Adrenal gland (tissue), 12 donors: Measurements from ENCODE around the gene CHST11. TPM values are rescaled to one million over a fixed set of nuclear protein-coding genes. Genes with fewer than 3 reads are reported as not detected.

Experiments
- DNase-seq, 7 donors: peaks; one replicate each; pipeline ENCODE4 v3.0.0-alpha.2; 2019 to 2020
- H3K27ac ChIP-seq, 5 donors: fragments of 200-600 bp; sonication (generic) in 4 of 5; 1 replicate in 3 of 5; 2 replicates in 2 of 5; pipeline versions ENCODE4 v1.5.1 to v1.8.0; 2016 to 2020; ENCODE audit warnings: mild to moderate bottlenecking in 1 of 5
- H3K27me3 ChIP-seq: fragments of 200-600 bp; 2 replicates; pipeline ENCODE4 v1.8.0; 2021
- H3K36me3 ChIP-seq, 2 donors: fragments of 200-600 bp; replicated peaks in 1 of 2; 1 replicate in 1 of 2; 2 replicates in 1 of 2; pipeline versions ENCODE4 v1.5.1 to v1.8.0; 2018 to 2022
- H3K4me1 ChIP-seq, 2 donors: fragments of 200-600 bp; replicated peaks in 1 of 2; 1 replicate in 1 of 2; 2 replicates in 1 of 2; pipeline versions ENCODE4 v1.5.1 to v1.8.0; 2018 to 2021
- H3K4me3 ChIP-seq, 4 donors: fragments of 200-600 bp; sonication (generic) in 3 of 4; one replicate each; pipeline ENCODE4 v1.5.1; 2016 to 2018
- H3K9me3 ChIP-seq, 3 donors: fragments of 200-600 bp; sonication (generic) in 1 of 3; replicated peaks in 1 of 3; 1 replicate in 2 of 3; 2 replicates in 1 of 3; pipeline versions ENCODE4 v1.5.1 to v1.8.0; 2016 to 2021
- POLR2A ChIP-seq, 2 donors: fragments of 450-650 bp; IDR thresholded peaks; one replicate each; pipeline ENCODE4 v1.6.1; 2017; ENCODE audit warnings: antibody characterized with exemption in 2 of 2, mild to moderate bottlenecking in 2 of 2, moderate library complexity in 1 of 2
- WGBS, 4 donors: extraction: QIAGEN DNeasy Blood & Tissue Kit in 2 of 4; methylation state at CpG; one replicate each; pipeline versions ENCODE4 v1.1.5 to v1.1.7; 2013 to 2017; 5-methylcytosine and 5-hydroxymethylcytosine counted together
- intact Hi-C, 2 donors: fragments of 100-400 bp; cut with DNase I; formaldehyde crosslinking; loops; one replicate each; pipeline versions ENCODE4 v1.14.1 to v1.15.0; 2022 to 2023
- polyA plus RNA-seq, 3 donors: library from polyadenylated mRNA; stranded (reverse); fragments of 200-250 nt in 2 of 3; fragments of 350-450 nt in 1 of 3; fragmentation: Illumina TruSeq in 1 of 3; extraction: RNeasy Lipid Tissue Mini Kit (QIAGEN cat#74804) in 1 of 3; gene quantifications; one replicate each; pipeline ENCODE4 v1.2.3, GENCODE V29; 2013 to 2014
- total RNA-seq, 9 donors: library from RNA; depleted of rRNA in 4 of 9; stranded (reverse); fragments of >200 nt in 4 of 9; fragments of 120-200 nt in 1 of 9; fragmentation: NEBNext Ultra II Directional in 1 of 9; extraction: Animal tissue kit (Norgen Biotek cat#: 25700) in 1 of 9; gene quantifications; one replicate each; pipeline versions ENCODE4 v1.1.0 to v1.2.4, GENCODE V29; 2013 to 2023
- TF ChIP-seq, protein P1 (sequence below), 6 experiments: fragments of 450-650 bp in 4 of 6; fragments of 200-600 bp in 2 of 6; sonication (generic) in 1 of 6; IDR thresholded peaks; 1 replicate in 5 of 6; 2 replicates in 1 of 6; pipeline versions ENCODE4 v1.5.1 to v1.8.0; 2016 to 2021; ENCODE audit warnings: antibody characterized with exemption in 6 of 6, mild to moderate bottlenecking in 2 of 6, moderate library complexity in 1 of 6
- donor health status: healthy with polysubstance abuse.
- donor health status: Bipolar disorder and iron deficiency.
- donor health status: DM: yes; HTN: yes; CAD: no.
- donor health status: DM: no; HTN: no; CAD: no.
- donor health status: DM: no; HTN: no; CAD: no.
- donor health status: DM: yes; HTN: yes; CAD: no.

Gene CHST11
- total and polyA plus RNA-seq, 12 donors: 6.2 to 95.1 (median 29.8) TPM

GRCh38 chr12:104643093-104643818 lies 186.5 kb downstream of the CHST11 start:
- Histone ChIP-seq H3K4me1 (no peaks in the 10 kb centered on the region), H3K27me3 (no peaks in the 10 kb centered on the region), H3K36me3 (no peaks in the 10 kb centered on the region), H3K9me3 (no peaks in the 10 kb centered on the region), H3K4me3 (no peak overlapping the region), H3K27ac (peak overlapping the region in 2 of 5 donors; percentile 21 to 49)
- WGBS, 4 donors: 80 to 88% (median 87%) methylated on average over 8 of the region's 8 CpGs
- DNase-seq: no peak
- TF ChIP-seq, protein P1, sequence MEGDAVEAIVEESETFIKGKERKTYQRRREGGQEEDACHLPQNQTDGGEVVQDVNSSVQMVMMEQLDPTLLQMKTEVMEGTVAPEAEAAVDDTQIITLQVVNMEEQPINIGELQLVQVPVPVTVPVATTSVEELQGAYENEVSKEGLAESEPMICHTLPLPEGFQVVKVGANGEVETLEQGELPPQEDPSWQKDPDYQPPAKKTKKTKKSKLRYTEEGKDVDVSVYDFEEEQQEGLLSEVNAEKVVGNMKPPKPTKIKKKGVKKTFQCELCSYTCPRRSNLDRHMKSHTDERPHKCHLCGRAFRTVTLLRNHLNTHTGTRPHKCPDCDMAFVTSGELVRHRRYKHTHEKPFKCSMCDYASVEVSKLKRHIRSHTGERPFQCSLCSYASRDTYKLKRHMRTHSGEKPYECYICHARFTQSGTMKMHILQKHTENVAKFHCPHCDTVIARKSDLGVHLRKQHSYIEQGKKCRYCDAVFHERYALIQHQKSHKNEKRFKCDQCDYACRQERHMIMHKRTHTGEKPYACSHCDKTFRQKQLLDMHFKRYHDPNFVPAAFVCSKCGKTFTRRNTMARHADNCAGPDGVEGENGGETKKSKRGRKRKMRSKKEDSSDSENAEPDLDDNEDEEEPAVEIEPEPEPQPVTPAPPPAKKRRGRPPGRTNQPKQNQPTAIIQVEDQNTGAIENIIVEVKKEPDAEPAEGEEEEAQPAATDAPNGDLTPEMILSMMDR (IDR thresholded peaks at IDR 0.05): no peak
- no peak for TF ChIP-seq POLR2A (IDR thresholded peaks at IDR 0.05)
- intact Hi-C loops: no loop called here

DNA sequence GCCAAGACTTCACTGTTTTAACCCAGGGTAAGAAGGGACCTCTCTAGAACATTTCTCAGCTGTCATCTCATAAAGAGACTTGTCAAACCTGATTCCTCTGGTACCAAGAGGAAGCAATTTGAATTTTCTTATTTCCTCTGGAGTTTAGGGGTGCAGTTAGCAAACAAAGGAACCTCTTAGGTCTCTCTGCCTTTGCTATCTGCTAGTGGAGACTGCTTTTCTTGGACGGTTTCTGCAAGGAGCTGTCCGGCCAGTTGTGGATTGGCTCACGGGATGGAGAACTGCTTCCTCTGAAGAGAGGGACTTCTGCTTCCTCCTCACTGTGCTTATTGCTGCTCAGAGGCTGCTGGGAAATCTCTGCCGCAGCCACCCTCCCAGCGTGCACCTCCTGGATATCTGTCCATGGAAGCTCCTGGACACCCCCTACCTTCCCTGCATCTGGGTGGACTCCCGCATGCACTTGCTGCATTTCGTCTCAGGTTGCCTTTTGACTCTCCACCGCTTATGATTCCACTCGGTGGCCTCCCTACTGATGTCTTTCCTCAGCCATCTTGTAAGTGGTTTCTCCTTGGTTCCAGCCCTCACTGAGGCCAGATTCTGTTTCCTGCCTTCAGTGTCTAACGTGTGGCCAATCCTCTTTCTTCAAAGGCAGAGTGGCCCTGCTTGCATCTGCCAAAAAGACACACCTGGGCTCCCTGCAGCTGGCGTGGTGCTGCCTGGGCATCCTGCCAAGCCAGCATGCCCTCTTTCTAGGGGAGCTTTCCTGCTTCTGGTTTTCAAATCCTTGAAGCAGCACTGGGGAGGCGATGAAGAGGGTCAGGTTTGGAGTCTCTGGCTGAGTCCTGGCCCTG lies 187.3 kb downstream of the CHST11 start:
- H3K36me3 ChIP-seq: no peaks in the 10 kb centered on the region
- H3K27me3 ChIP-seq: no peaks in the 10 kb centered on the region
- peak in 3 of 7 donors; percentile 23 to 46 (median 30) for DNase-seq
- H3K9me3 ChIP-seq: no peaks in the 10 kb centered on the region
- no peaks in the 10 kb centered on the region for H3K4me1 ChIP-seq
- H3K4me3 ChIP-seq: no peak overlapping the region
- intact Hi-C loops: no loop called here
- WGBS, 4 donors: 77 to 85% (median 80%) methylated on average over 9 to 12 of the region's 12 CpGs
- TF ChIP-seq POLR2A (IDR thresholded peaks at IDR 0.05): no peak
- TF ChIP-seq, protein P1 (IDR thresholded peaks at IDR 0.05): no peak
- peak overlapping the region in 2 of 5 donors; percentile 25 to 49 for H3K27ac ChIP-seq

DNA sequence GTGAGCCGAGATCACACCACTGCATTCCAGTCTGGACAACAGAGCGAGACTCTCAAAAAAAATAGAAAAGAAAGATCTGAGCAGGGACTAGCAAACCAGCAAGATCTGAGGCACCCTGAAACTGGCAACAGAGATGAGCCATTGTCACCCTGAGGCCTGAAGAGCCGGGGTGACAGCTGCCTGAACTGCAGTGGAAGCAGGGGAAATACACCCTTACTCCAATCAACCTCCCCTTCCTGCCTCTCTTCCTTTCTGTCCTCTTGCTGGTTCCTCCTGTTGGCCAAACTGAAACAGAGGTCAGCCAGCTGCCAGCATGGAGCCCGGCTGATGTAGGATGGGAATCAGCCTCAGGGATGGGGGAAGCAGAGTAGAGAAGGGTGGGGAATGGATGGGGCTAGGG lies 192.0 kb downstream of the CHST11 start:
- WGBS, 4 donors: 81 to 88% (median 82%) methylated on average over 4 of the region's 4 CpGs
- H3K4me1 ChIP-seq: peaks cover 0 to 12% of the 10 kb centered on the region in 2 donors
- DNase-seq: no peak
- H3K27ac ChIP-seq: no peak overlapping the region
- TF ChIP-seq, protein P1 (IDR thresholded peaks at IDR 0.05): no peak
- no peak for TF ChIP-seq POLR2A (IDR thresholded peaks at IDR 0.05)
- intact Hi-C loops: no loop called here
- no peaks in the 10 kb centered on the region for H3K36me3 ChIP-seq
- no peaks in the 10 kb centered on the region for H3K27me3 ChIP-seq
- no peak overlapping the region for H3K4me3 ChIP-seq
- no peaks in the 10 kb centered on the region for H3K9me3 ChIP-seq

DNA sequence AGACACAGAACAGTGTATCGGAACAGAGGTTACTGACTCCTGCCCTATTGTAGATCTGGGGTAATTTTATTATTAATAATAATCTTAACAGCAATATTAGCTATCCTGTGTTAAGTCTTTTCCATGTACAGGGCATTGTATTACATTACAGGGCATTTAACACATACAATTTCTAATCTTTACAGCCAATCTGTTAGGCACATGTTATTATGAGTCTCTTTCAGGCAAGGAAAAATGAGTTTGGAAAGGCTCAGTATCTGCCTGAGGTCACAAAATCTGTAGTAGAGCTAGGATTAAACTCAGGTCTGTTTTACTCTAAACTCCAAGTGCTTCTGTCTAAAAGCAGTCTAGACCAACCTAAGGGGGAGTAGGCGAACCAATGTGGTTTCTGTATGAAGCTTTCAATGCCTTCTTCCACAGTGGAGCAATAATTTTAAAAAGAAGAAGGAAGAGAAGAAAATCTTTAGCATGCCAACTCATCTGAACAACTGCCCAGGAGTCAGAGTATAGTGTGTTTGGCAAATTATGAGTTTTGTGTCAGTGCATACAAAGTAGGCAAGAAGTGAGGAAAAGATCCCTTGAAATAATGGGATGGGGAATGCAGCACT lies 192.6 kb downstream of the CHST11 start:
- WGBS, 4 donors: 86 to 91% (median 88%) methylated on average over 2 of the region's 2 CpGs
- no peak for DNase-seq
- Histone ChIP-seq H3K4me3 (no peak overlapping the region), H3K4me1 (peaks cover 0 to 12% of the 10 kb centered on the region in 2 donors), H3K36me3 (no peaks in the 10 kb centered on the region), H3K27me3 (no peaks in the 10 kb centered on the region), H3K9me3 (no peaks in the 10 kb centered on the region), H3K27ac (no peak overlapping the region)
- intact Hi-C loops: no loop called here
- TF ChIP-seq, protein P1 (IDR thresholded peaks at IDR 0.05): no peak
- no peak for TF ChIP-seq POLR2A (IDR thresholded peaks at IDR 0.05)
